ENCODE measurements around the gene SYT14.
"Not testable (repeated sequence)": the region's sequence is repeated elsewhere in the genome, so short reads cannot be mapped to it uniquely, and the experiment has no call there.

DNA sequence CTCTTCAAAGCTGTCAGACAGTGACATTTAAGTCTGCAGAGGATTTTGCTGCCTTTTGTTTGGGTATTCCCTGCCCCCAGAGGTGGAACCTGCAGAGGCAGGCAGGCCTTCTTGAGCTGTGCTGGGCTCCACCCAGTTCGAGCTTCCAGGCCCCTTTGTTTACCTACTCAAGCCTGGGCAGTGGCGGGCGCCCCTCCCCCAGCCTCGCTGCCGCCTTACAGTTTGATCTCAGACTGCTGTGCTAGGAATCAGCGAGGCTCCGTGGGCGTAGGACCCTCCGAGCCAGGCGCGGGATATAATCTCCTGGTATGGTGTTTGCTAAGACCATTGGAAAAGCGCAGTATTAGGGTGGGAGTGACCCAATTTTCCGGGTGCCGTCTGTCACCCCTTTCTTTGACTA lies 40.7 kb downstream of the SYT14 start:
- TF ChIP-seq CTCF (IDR thresholded peaks at IDR 0.05; ENCODE audit: insufficient read depth, low read length); POLR2AphosphoS5 (IDR thresholded peaks at IDR 0.05; ENCODE audit: low read depth); REST (IDR thresholded peaks at IDR 0.05; ENCODE audit: insufficient replicate concordance, low read depth): not testable (repeated sequence)

Data from HL-60 (cell line).